ENCODE results near the gene CLCN7.

- TF ChIP-seq, protein P1, sequence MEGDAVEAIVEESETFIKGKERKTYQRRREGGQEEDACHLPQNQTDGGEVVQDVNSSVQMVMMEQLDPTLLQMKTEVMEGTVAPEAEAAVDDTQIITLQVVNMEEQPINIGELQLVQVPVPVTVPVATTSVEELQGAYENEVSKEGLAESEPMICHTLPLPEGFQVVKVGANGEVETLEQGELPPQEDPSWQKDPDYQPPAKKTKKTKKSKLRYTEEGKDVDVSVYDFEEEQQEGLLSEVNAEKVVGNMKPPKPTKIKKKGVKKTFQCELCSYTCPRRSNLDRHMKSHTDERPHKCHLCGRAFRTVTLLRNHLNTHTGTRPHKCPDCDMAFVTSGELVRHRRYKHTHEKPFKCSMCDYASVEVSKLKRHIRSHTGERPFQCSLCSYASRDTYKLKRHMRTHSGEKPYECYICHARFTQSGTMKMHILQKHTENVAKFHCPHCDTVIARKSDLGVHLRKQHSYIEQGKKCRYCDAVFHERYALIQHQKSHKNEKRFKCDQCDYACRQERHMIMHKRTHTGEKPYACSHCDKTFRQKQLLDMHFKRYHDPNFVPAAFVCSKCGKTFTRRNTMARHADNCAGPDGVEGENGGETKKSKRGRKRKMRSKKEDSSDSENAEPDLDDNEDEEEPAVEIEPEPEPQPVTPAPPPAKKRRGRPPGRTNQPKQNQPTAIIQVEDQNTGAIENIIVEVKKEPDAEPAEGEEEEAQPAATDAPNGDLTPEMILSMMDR (conservative IDR thresholded peaks at IDR 0.05), result no peak
- TF ChIP-seq EZH2 (IDR thresholded peaks at IDR 0.05; ENCODE audit: low read depth), result no peak
Measured at GRCh38 chr16:1492082-1492922, 17.5 kb upstream of the CLCN7 start.

Data from PC-9 (cell line).